ENCODE data around the gene ZDHHC14.

The ZDHHC14 gene

DNA sequence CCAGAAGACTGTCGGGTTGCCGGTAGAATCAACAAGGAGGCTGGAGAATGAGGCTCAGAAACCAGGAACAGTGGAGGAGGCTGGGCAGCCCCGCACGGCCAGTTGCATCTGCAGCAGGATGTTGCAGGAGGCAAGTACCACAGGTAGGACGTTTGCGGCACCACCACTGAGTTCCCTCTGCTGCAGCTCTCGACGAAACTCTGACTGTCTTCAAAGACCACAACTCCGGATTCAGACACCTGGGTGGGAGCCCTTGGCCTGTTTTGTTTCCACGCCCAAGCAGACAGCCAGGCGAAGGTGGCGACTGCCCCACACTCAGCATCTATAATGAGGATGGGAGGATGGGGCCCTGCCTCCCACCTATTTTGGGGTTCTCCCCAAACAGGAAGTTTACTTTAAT is 218.2 kb downstream of the ZDHHC14 start:
- DNase-seq (ENCODE audit: low read depth in 3 of 3) = no peak

DNA sequence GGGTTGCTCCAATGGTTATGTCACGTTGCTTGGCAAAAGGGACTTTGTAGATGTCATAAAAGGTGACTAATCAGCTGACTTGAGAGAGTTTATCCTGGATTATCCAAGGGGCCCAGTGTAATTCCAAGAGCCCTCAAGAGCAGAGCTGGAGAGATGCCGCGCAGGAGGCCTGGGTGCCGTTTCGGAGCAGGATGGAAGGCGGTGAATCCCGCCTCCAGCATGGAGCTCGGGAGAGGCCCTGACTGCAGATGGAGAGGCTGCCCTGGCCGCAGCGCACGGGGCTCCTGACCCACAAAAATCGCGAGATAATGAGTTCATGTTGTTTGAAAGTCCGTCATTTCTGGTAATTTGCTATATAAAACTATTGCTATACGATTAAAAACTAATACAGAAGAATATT is 219.8 kb downstream of the ZDHHC14 start:
- no peak for DNase-seq (ENCODE audit: low read depth in 3 of 3)

DNA sequence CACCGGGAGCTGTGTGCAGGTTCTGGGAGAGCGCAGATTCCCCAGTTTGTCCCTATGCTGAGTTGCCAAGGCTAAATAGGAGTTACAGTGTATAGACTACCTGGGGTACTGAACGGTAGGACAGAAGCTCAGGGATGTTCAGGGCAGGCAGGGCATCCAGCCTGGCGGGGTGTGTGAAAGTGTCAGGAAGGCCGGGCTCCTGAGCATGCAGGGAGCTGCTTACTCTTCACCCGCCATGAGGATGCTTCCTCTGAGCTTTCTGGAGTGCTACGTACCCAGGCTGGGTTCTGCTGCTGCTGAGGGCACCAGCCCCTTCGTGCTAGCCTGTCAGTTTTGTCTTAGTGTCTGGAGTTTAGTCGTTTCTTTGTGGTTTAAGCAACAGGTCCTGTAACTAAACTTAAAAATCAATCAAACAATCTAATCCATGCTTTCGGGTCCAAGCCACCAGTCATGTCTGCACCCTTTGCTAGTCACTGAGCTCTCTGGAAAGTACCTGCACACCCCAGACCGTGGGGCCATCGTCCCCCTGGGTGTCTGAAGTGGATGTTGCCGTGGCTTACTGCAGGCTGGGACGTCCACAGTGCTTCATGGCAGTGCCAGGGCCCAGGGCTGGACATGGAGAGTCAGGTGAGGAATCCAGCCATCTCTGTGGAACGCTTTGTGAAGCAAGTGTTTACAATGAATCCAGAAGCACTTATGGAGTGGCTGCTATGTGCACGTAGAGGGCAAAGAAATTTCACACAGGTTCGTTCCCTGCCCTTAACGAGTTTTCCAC is 221.7 kb downstream of the ZDHHC14 start:
- DNase-seq (ENCODE audit: low read depth in 3 of 3) = no peak

DNA sequence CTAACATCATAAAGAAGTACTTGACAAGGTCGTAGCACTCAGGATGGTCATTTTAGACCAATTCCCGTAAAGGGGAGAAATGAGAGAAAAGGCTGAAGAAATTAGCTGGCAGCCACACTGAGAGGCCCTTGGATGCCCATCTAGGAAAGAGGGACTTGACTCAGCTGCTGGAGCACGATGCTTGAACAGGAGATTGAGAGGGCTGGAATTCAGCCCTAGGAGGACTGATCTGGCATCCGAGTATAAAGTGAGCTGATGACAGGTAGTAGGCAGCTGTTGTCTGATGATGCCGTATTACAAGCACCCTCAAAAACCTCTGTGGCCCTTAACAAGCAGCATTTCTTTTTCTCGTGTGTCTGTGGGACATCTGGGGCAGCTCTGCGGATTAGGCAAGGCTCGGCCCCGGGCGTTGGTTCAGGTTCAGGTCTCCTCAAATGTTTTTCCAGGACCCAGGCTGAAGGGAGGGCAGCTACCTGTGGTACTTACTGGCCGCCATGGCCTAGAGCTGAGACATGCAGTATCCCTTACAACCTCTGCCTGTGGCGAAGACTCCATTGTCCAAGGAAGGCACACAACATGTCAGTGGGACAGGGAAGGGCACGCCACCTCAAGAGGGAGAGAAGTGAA is 222.4 kb downstream of the ZDHHC14 start:
- DNase-seq (ENCODE audit: low read depth in 3 of 3) = no peak

DNA sequence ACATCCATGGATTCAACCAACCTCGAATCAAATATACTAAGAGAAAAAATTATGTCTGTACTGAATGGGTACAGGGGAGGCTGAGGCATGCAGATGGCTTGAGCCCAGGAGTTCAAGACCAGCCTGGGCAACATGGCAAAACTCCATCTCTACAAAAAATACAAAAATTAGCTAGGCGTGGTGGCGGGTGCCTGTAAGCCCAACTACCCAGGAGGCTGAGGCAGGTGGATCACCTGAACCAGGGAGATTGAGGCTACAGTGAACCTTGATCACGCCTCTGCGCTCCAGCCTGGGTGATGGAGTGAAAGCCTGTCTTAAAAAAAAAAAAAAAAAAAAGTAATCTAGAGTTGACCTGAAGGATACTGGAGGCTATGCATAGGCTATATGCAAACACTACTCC is 223.0 kb downstream of the ZDHHC14 start:
- DNase-seq (ENCODE audit: low read depth in 3 of 3) = no peak

DNA sequence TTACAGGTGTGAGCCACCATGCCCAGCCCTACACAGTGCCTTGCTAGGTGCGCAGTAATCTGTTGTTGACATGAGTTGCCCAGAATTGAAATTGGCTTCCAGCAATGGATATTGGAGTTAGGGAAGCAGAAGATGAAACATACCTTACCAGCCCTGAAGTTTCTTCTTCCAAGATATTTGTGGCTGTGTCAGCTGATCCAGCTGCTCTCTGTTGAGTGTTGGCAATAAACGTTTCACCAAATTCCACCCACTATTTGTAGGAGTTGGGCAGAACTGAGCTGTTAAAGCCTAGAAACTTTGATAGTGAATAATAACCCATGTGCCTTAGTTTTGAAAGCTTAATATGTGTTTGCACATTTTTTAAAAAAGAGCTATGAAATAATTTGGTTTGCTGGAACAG is 223.8 kb downstream of the ZDHHC14 start:
- DNase-seq (ENCODE audit: low read depth in 3 of 3) = no peak

DNA sequence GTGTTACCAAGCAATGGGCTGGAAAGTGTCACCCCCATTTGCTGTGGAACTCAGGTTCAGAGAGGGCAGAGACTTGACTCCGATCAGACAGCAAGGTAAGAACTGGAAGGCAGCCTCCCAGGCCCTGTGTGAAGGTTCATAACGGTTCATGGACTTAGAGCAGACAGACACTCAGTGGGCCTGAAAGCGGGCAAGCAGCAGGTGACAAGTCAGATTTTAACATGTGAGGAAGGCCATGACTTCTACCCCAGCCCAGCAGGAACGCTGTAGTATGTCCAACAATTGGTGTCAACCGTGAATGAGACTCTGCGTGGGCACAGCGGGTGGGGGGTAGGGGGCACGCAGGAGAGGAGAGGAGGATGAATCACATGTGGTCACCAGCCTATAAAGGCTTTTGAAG is 224.5 kb downstream of the ZDHHC14 start:
- no peak for DNase-seq (ENCODE audit: low read depth in 3 of 3)

DNA sequence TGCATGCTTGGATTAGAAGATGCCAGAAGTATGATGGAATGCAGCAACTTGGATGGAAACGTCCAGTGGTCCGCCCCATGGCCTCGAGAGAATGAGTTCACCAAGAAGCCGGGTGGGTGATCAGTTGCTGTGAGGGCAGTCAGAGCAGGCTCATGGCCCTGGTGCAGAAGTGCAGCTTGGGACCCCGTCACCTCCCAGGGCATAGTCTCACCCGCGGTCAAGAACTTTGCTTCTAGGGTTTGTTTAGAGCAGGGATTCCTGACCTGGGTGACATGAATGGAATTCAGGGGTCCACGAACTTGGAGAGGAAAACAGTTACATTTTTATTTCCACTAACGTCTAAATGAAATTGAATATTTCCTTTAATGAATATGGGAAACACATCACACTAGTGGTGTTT is 225.5 kb downstream of the ZDHHC14 start:
- DNase-seq (ENCODE audit: low read depth in 3 of 3) = no peak

DNA sequence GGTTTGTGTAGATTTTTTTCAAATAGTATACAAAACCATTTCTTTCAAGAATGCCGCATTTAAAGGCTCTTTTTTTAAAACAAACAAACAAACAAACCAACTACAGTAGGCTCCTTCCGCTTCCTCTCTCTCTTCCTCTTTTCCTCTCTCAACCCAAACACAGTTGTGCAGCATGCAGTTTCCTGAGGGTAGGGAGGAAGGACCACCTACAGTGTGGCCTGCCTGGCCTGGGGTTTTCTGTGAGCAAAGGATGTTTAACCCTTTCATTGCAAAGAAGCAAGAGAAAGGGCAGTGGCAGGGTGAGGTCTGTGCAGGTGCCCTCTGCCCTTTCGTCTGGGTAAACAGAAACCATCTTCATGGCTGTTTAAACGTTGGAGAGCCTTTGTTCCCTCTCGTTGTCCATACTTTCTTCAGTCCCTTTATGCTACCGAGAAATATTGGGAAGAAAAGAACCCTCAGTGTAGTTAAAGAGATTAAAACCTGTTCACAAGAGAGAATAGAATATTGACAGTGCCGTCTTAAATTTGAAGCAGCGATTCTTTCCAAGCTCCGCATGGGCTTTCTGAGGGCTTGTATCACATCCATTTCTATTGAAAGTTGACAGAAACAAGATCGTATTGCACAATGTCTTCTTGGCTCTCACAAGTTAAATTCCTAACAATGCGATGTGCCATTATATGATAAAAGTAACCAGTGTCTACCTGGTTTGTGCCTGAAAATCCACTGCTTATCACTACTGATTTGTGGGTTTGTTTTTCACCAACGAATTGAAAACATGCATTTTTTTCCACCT is 226.5 kb downstream of the ZDHHC14 start:
- DNase-seq (ENCODE audit: low read depth in 3 of 3) = no peak

DNA sequence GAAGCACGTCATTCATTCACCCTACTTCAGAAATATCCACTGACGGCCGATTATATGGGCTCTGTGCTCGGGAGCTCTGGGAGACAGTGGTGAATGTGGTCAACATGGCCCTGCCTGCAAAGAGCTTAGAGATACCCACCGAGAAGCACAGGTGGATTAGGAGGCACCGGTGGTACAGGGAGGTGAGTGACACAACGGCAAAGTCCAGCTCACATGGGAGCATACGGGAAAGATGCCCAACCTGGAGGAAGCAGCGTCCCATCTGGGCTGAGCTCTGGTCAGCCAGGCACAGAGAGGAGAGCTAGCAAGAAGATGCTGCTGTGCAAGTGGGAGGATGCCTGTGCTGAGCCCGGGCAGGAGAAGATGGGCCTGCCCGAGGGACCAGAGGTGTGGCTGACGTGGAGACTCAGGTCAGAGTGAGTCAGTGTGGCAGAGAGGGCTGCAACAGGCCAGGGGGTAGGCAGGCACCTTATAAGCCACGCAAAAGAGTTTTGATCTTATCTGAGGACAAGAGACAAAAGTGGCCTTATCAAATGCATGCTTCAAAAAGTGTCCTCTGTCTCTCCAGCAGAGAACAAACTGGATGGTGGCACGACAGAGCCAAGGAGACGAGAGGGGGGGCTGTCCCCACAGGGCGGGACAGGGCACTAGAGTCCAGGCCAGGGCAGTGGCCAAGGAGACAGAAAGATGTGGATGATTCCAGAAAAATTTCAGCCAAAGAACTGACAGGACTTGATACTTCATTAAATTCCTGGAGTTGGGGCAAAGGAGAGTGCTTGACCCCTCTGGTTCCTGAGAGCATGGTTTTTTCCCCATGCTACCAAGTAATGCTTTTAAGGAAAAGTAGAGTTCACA is 227.5 kb downstream of the ZDHHC14 start:
- no peak for DNase-seq (ENCODE audit: low read depth in 3 of 3)

DNA sequence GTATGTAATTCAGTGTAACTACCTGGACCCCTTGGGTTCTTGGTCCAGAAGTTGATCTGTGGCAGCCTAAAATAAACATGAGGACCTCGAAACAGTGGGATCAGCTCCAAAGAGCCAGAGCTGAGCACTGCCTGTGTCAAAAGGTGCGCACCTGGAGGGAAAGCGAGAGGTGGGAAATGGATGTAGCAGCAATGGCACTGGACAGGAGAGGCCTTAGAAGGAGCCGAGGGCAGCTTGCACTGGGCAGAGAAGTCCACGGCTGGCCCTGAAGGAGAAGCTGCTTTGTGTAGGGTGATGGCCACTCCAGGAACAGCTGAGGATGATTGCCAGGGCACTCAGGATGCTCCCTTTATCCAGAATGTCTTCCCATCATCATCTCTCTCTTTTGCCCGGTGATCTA is 228.1 kb downstream of the ZDHHC14 start:
- DNase-seq (ENCODE audit: low read depth in 3 of 3) = no peak

DNA sequence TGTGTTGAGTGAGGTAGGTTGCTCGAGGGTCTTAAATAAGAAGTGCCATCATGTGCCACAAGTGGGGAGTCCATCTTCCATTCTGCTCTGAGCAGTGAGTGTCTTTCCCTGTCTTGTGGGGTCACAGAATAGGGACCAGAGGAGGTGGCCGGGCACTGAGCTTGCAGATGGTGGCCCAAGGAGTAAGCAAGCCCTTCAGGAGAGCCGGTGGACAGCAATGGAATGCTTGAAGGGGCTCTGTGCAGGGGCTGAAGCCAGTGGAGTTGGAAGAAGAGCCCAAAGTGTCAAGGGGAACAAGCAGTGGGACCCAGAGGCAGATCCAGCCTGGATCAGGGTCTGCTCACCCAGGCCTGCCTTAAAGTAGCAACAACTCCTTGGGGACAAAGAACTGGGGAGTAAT is 228.6 kb downstream of the ZDHHC14 start:
- DNase-seq (ENCODE audit: low read depth in 3 of 3) = no peak

DNA sequence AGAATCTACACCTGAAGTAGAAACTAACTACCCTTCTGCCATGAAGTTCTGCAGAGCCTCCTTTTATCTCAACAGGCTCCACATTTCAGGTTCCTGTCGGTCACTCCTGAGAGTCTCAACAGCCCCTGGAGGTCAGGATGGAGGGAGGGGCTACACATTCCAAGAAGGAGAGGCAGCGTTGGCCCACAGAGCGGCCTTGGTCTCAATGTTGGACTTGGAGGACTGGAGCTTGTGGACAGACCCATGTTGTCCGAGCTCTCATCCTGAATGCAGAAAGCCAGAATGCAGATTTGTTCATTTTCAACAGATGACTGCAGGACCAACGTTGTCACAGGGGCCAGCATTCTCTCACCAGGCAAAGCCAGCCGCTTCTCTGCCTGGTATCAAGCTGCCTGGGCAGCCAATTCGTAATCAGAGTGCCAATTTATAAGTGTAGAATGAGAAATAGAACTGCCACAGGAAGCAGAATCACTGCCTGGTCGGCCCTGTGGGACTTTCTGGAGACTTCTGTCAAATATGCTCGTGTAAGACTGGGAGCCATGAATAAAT is 229.5 kb downstream of the ZDHHC14 start:
- no peak for DNase-seq (ENCODE audit: low read depth in 3 of 3)

DNA sequence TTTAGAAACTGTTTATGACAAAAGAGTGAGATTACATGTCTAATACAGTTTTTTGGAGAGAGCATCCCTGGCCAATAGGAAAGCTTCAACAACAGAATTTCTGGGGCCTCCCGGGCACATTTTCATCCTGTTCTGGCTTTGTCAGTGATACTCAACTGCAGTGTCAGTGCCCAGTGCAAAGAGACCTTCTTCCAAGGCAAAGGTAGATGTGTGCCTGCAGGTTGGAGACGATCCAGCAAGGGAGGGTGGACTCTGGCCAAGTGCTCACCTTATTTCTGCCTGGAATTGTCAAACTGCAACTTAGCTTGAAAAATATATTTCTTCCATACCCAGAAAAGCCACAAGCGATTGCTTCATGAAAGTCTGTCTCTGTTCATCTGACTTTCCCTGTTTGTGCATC is 230.4 kb downstream of the ZDHHC14 start:
- DNase-seq (ENCODE audit: low read depth in 3 of 3) = no peak

DNA sequence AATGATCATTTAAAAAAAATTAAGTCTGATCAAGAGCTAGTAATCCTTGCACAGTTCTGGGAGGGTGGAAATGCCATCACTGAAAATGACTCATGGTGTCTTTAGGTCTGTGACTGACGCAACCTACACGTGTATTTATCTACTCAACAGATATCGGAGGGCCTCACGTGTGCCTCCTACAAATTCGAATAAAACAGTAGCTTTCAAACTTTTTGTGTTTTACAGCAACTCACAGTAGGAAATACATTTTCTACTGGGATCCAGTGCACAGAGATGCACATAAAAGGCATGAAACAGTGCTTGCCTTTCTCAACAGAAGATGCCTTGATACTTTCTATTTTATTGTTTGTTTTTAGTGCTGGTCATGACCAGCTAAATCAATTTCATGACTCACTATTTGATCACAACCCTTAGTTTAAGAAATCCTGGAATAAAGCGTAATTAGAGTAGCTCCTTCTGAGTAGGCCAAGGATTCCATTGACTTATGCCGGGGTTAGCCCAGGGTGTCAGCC is 232.1 kb downstream of the ZDHHC14 start:
- no peak for DNase-seq (ENCODE audit: low read depth in 3 of 3)

DNA sequence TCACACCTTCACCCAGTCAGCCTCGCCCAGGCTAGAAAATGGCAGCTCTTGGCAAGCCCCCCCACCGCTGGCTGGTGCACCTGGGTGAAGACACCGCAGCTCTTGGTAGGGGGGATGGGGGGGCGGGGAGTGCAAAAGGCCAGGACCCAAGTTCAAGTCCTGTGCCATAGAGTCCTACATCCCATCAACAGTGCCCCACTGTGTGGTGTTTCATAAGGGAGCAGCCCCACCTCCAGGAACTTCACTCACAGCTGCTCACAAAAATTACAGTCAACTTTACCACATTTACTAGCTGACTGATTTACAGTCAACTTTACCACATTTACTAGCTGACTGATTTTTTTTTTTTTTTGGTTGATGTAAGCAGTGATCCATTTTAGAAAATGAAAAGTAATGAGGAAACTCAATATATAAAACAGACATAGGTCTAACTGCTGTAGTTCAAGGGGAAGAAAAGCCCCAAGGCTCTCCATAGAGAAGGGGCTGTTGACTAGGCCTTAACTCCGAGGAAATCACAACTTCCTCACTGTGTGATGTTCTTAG is 233.1 kb downstream of the ZDHHC14 start:
- no peak for DNase-seq (ENCODE audit: low read depth in 3 of 3)

DNA sequence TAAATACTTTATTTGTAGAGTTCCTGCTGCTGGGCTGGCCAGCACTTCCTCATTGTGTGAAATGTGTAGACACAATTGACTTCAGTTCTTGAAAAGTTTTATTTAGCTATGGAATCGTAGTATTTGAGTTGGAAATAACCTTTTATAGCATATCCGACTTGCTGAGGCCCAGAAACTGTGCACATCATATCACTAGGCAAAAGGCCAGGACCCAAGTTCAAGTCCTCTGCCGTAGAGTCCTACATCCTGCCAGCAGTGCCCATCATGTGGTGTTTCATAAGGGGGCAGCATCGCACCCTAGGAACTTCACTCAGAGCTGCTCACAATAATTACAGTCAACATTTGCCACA is 234.4 kb downstream of the ZDHHC14 start:
- DNase-seq (ENCODE audit: low read depth in 3 of 3) = no peak

DNA sequence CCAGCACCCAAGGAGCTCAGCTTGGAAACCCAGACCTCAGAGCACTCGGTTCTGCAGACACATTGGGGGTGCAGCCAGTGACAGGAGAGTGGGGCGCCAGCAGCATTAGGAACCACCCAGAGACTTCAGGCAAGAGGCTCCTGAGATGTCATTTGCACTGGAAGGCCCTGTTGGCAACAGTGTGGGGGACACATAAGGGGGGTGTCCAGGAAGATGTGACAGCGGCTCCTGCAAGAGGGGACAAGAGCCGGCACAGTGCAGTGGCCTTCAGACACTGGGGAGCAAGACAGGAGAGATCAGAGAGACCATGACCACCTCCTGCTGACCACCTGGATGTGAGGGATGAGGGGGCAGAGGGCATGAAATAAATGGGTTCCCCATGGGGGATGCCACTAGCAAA is 235.0 kb downstream of the ZDHHC14 start:
- no peak for DNase-seq (ENCODE audit: low read depth in 3 of 3)

DNA sequence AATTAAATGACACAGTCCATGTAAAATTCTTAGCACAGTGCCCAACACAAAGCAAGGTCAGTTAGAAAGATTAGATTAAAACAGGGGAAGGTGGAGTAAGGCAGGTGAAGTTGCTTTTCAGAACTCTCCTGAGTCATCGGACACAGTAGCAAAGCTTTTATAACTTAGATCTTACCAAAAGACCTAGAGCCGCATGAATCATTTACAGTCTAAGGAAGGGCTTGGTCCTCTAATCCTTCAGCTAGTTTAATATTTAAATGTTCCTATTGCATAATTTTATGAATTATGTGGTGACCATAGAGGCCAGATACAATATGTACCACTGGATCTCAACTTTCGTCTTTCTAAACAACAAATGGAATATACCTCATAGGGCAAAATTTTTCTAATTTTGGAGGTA is 240.0 kb downstream of the ZDHHC14 start:
- no peak for DNase-seq (ENCODE audit: low read depth in 3 of 3)

DNA sequence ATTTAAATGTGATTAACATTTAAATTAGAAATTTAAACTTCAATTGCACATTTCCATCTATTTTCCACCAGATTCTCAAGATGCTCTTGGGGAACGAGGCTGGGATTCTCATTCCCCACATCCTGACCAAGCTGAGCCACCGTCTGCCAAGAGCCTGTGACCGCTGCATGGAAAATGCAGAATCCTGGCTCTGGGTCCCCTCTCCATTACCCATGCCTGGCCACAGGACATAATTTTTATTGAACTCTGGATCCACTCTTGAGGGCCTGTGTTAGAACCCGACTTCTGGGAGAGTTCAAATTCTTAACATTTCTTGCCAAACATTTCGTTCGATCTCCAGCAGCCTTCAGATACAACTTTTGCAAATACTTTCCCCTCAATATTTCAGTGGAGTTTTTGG is 240.4 kb downstream of the ZDHHC14 start:
- DNase-seq (ENCODE audit: low read depth in 3 of 3) = no peak

DNA sequence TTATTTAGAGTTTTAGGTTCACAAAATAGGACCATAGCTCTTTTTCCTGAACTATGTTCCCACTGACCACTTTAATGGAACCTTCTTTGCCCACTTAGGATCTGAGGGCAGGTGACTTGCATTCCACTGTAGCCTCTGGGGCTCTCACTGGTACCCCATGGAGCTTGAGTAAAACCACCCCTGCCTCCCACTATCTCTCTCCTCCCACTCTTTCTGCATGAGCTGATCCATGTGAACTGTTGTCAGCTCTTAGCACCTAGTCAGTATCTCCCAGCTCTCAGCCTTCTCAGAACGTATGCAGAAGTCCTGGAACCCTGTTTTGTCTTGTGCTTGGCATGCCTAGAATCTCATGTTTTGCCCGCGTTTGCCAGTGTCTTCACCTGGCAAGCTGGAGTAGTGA is 241.4 kb downstream of the ZDHHC14 start:
- no peak for DNase-seq (ENCODE audit: low read depth in 3 of 3)

Data from stimulated activated CD4-positive, alpha-beta T cell treated with anti-CD3 and anti-CD28 coated beads, TNF-alpha, amount 100 ng/mL, for 4 hours (primary cell).